H1 (cell line): ENCODE results near the gene PSKH1. TPM values are rescaled to one million over a fixed set of nuclear protein-coding genes. Genes with fewer than 3 reads are reported as not detected.

Source experiments
- ASH2L ChIP-seq: fragments of 200-600, 300-600 bp; sonication (generic); IDR thresholded peaks from one replicate; pipeline ENCODE4 v1.7.1; 2017; ENCODE audit warnings: low read length
- BACH1 ChIP-seq: IDR thresholded peaks from 2 replicates; pipeline ENCODE4 v1.6.1; 2012; ENCODE audit warnings: low read length, improper control_type of control experiment
- CEBPB ChIP-seq: IDR thresholded peaks from 2 replicates; pipeline ENCODE4 v1.6.1; 2012; ENCODE audit warnings: low read depth, low read length
- CHD7 ChIP-seq: fragments of 300-600 bp; sonication (generic); IDR thresholded peaks from 2 replicates; pipeline ENCODE4 v1.7.1; 2012; ENCODE audit warnings: low read length, moderate library complexity, mild to moderate bottlenecking, inconsistent platforms; ENCODE audit not compliant: insufficient replicate concordance
- CTBP2 ChIP-seq: IDR thresholded peaks from 2 replicates; pipeline ENCODE4 v1.7.0; 2011; ENCODE audit warnings: borderline replicate concordance, mild to moderate bottlenecking, moderate library complexity, mixed read lengths, low read length; ENCODE audit not compliant: insufficient read depth, insufficient read length
- JUN ChIP-seq: IDR thresholded peaks from 2 replicates; pipeline ENCODE4 v1.6.1; 2011; ENCODE audit warnings: low read depth, mild to moderate bottlenecking, improper control_type of control experiment, low read length
- RNF2 ChIP-seq: fragments of 200-900, 300-1000 bp; sonication (generic); IDR thresholded peaks from 2 replicates; pipeline ENCODE4 v1.7.1; 2016; ENCODE audit warnings: borderline replicate concordance, low read depth, mild to moderate bottlenecking, antibody characterized with exemption, low read length; ENCODE audit not compliant: poor library complexity, severe bottlenecking; ENCODE audit errors: missing control alignments
- SAP30 ChIP-seq: fragments of 300-600 bp; sonication (generic); IDR thresholded peaks from 2 replicates; pipeline ENCODE4 v1.7.1; 2012; ENCODE audit warnings: low read length, moderate library complexity, mild to moderate bottlenecking, inconsistent platforms; ENCODE audit not compliant: insufficient read depth, insufficient replicate concordance
- SUZ12 ChIP-seq: fragments of 200-600 bp; sonication (generic); IDR thresholded peaks from 2 replicates; pipeline ENCODE4 v1.6.1; 2012; ENCODE audit warnings: mild to moderate bottlenecking, inconsistent platforms, low read length, moderate library complexity, mixed read lengths
- polyA plus RNA-seq, 7 experiments: library from polyadenylated mRNA; depleted of rRNA in 3 of 7; stranded (reverse) in 5 of 7; unstranded in 2 of 7; fragments of >200 nt in 5 of 7; fragments of 200-250 nt in 2 of 7; gene quantifications; 1 replicate in 5 of 7; 2 replicates in 1 of 7; 4 replicates in 1 of 7; pipeline versions ENCODE4 v1.2.1 to v1.2.3, GENCODE V29; 2011 to 2013; ENCODE audit warnings: missing spikeins in 2 of 7, mixed read lengths in 2 of 7
- total RNA-seq: library from RNA; stranded (reverse); fragmentation: NEBNext Ultra II Directional; extraction: Animal tissue kit (Norgen Biotek cat#: 25700); gene quantifications from 2 replicates; pipeline ENCODE4 v1.2.1, GENCODE V29; 2021

PSKH1 gene
- total and polyA plus RNA-seq, 2 of the 8 experiments (the other 6 are each of a cell fraction or from before 2014, with no cell fraction given): 24.8 to 51.0 TPM

- TF ChIP-seq CHD7 (no peak), BACH1 (no peak), JUN (no peak), SAP30 (no peak), ASH2L (no peak), CTBP2 (no peak), CEBPB (no peak), RNF2 (no peak), SUZ12 (no peak)
Measured at GRCh38 chr16:67846320-67847063, 46.6 kb upstream of the PSKH1 start, which contains the start of gene NUTF2 (continued).
